ENCODE data around the gene ELMO1. TPM values are rescaled to one million over a fixed set of nuclear protein-coding genes. Genes with fewer than 3 reads are reported as not detected.

The ELMO1 gene
- total RNA-seq, 1 experiment from 2014 or later = not detected

- DNase-seq = no peak
- no peak for ATAC-seq
- no peak overlapping the region for H3K4me3 ChIP-seq (ENCODE audit: low read length)
- no peaks in the 10 kb centered on the region for H3K36me3 ChIP-seq (ENCODE audit: low read depth, low read length)
- no peak overlapping the region for H3K4me2 ChIP-seq (ENCODE audit: low read length)
- peaks cover 9% of the 10 kb centered on the region; the same call in 1 of the 2 replicates for H3K27me3 ChIP-seq (ENCODE audit: low read length)
- H3K9ac ChIP-seq (ENCODE audit: low read length) = no peak overlapping the region
- H4K20me1 ChIP-seq (ENCODE audit: low read length) = no peaks in the 10 kb centered on the region
- no peaks in the 10 kb centered on the region for H3K79me2 ChIP-seq (ENCODE audit: low read length)
- no peaks in the 10 kb centered on the region for H3K9me2 ChIP-seq (replicated peaks; ENCODE audit: low read length)
- TF ChIP-seq, protein P1, sequence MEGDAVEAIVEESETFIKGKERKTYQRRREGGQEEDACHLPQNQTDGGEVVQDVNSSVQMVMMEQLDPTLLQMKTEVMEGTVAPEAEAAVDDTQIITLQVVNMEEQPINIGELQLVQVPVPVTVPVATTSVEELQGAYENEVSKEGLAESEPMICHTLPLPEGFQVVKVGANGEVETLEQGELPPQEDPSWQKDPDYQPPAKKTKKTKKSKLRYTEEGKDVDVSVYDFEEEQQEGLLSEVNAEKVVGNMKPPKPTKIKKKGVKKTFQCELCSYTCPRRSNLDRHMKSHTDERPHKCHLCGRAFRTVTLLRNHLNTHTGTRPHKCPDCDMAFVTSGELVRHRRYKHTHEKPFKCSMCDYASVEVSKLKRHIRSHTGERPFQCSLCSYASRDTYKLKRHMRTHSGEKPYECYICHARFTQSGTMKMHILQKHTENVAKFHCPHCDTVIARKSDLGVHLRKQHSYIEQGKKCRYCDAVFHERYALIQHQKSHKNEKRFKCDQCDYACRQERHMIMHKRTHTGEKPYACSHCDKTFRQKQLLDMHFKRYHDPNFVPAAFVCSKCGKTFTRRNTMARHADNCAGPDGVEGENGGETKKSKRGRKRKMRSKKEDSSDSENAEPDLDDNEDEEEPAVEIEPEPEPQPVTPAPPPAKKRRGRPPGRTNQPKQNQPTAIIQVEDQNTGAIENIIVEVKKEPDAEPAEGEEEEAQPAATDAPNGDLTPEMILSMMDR (conservative IDR thresholded peaks at IDR 0.05; ENCODE audit: low read depth, low read length) = no peak
- TF ChIP-seq EZH2 (IDR thresholded peaks at IDR 0.05; ENCODE audit: low read length, unreplicated experiment) = no peak
- no peak overlapping the region for H2AFZ ChIP-seq (ENCODE audit: low read length)
- intact Hi-C loops (cut with micrococcal nuclease) = no loop called here
- H3F3A ChIP-seq (ENCODE audit: low read length, unreplicated experiment) = no peaks in the 10 kb centered on the region
- CTCF ChIA-PET = no interaction called here
- no TSS peak for BruUV-seq (replicated peaks)
- H3K9me3 ChIP-seq (ENCODE audit: low read length) = no peaks in the 10 kb centered on the region
- no peak overlapping the region for H3K27ac ChIP-seq (ENCODE audit: low read length)
- POLR2A ChIA-PET (ENCODE audit: unreplicated experiment) = no interaction called here
- H3K4me1 ChIP-seq (ENCODE audit: insufficient read depth, low read length) = no peaks in the 10 kb centered on the region
Observed at GRCh38 chr7:37151741-37152413, 296.8 kb downstream of the ELMO1 start.

DNA sequence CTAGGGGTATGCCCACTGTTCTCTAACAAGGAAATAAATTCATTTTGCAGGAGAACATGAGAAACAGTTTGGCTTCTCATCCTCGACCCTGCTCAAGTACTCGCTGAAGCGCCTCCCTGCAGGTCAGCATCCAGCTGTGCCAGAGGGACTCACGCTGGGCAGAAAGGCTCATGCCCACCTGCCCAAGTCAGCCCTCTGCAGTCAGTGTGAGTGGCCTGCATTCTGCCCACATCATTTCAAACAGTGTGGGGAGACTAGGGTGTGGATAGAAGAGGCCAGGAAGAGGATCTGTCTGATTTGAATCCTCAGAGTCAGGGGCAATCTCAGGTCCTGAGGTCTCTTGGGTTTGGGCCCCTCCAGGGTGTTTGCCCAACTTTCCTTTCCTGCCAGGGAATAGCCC lies 297.8 kb downstream of the ELMO1 start:
- Histone ChIP-seq H2AFZ (ENCODE audit: low read length) (no peak overlapping the region), H3K4me1 (ENCODE audit: insufficient read depth, low read length) (no peaks in the 10 kb centered on the region), H3K79me2 (ENCODE audit: low read length) (no peaks in the 10 kb centered on the region), H3K9ac (ENCODE audit: low read length) (no peak overlapping the region), H3K27me3 (ENCODE audit: low read length) (peaks cover 9% of the 10 kb centered on the region; the same call in 1 of the 2 replicates), H3K4me2 (ENCODE audit: low read length) (no peak overlapping the region), H3K9me3 (ENCODE audit: low read length) (no peaks in the 10 kb centered on the region), H3K36me3 (ENCODE audit: low read depth, low read length) (no peaks in the 10 kb centered on the region), H3K9me2 (replicated peaks; ENCODE audit: low read length) (no peaks in the 10 kb centered on the region), H4K20me1 (ENCODE audit: low read length) (no peaks in the 10 kb centered on the region), H3F3A (ENCODE audit: low read length, unreplicated experiment) (no peaks in the 10 kb centered on the region), H3K4me3 (ENCODE audit: low read length) (no peak overlapping the region), H3K27ac (ENCODE audit: low read length) (no peak overlapping the region)
- POLR2A ChIA-PET (ENCODE audit: unreplicated experiment) = no interaction called here
- intact Hi-C loops (cut with micrococcal nuclease) = no loop called here
- CTCF ChIA-PET = no interaction called here
- DNase-seq = no peak
- ATAC-seq = no peak
- TF ChIP-seq EZH2phosphoT487 (IDR thresholded peaks at IDR 0.05; ENCODE audit: borderline replicate concordance, low read length) (no peak), EZH2 (IDR thresholded peaks at IDR 0.05; ENCODE audit: low read length, unreplicated experiment) (no peak)
- TF ChIP-seq, protein P1 (conservative IDR thresholded peaks at IDR 0.05; ENCODE audit: low read depth, low read length) = no peak
- no TSS peak for BruUV-seq (replicated peaks)

GRCh38 chr7:37150180-37150579 lies 298.5 kb downstream of the ELMO1 start:
- intact Hi-C loops (cut with micrococcal nuclease) = no loop called here
- H3K9me3 ChIP-seq (ENCODE audit: low read length) = no peaks in the 10 kb centered on the region
- H2AFZ ChIP-seq (ENCODE audit: low read length) = no peak overlapping the region
- H3K79me2 ChIP-seq (ENCODE audit: low read length) = no peaks in the 10 kb centered on the region
- no peaks in the 10 kb centered on the region for H3F3A ChIP-seq (ENCODE audit: low read length, unreplicated experiment)
- peaks cover 9% of the 10 kb centered on the region; the same call in 1 of the 2 replicates for H3K27me3 ChIP-seq (ENCODE audit: low read length)
- no peaks in the 10 kb centered on the region for H3K9me2 ChIP-seq (replicated peaks; ENCODE audit: low read length)
- CTCF ChIA-PET = no interaction called here
- H3K36me3 ChIP-seq (ENCODE audit: low read depth, low read length) = no peaks in the 10 kb centered on the region
- no peaks in the 10 kb centered on the region for H4K20me1 ChIP-seq (ENCODE audit: low read length)
- no peak overlapping the region for H3K9ac ChIP-seq (ENCODE audit: low read length)
- H3K4me3 ChIP-seq (ENCODE audit: low read length) = no peak overlapping the region
- no peak overlapping the region for H3K4me2 ChIP-seq (ENCODE audit: low read length)
- TF ChIP-seq EZH2 (IDR thresholded peaks at IDR 0.05; ENCODE audit: low read length, unreplicated experiment) = no peak
- TF ChIP-seq, protein P1 (conservative IDR thresholded peaks at IDR 0.05; ENCODE audit: low read depth, low read length) = no peak
- TF ChIP-seq EZH2phosphoT487 (IDR thresholded peaks at IDR 0.05; ENCODE audit: borderline replicate concordance, low read length) = no peak
- BruUV-seq (replicated peaks) = no TSS peak
- POLR2A ChIA-PET (ENCODE audit: unreplicated experiment) = no interaction called here
- ATAC-seq = no peak
- no peak overlapping the region for H3K27ac ChIP-seq (ENCODE audit: low read length)
- H3K4me1 ChIP-seq (ENCODE audit: insufficient read depth, low read length) = no peaks in the 10 kb centered on the region
- DNase-seq = no peak
